Inferior parietal cortex (tissue), 1 donor: ENCODE data around the gene GMEB1.
A peak's percentile ranks its signal among the peaks of the same experiment; 100 is the strongest.
"Not testable (repeated sequence)": the region's sequence is repeated elsewhere in the genome, so short reads cannot be mapped to it uniquely, and the experiment has no call there.

ENCODE experiments used
- DNase-seq: peaks from one replicate; pipeline ENCODE4 v3.0.0-alpha.2; 2016; ENCODE audit errors: extremely low spot score

Gene GMEB1

DNA sequence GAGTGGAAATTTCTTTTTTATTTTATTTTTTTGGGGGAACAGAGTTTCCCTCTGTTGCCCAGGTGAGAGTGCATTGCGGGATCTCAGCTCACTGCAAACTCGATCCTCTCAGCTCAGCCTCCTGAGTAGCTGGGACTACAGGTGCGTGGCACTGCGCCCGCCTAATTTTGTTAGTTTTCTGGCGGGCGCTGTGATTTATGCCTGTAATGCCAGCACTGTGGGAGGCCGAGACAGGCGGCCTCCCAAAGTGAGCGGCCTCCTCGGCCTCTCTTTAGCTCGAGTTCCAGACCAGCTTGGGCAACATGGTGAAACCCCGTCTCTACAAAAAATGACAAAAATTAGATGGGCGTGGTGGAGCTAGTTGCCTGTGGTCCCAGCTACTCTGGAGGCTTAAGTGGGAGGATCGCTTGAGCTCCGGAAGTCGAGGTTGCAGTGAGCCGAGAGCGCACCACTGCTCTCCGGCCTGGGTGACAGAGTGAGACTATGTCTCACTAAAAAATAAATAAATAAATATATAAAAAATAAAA is 2.7 kb downstream of the GMEB1 start:
- DNase-seq, result no peak

DNA sequence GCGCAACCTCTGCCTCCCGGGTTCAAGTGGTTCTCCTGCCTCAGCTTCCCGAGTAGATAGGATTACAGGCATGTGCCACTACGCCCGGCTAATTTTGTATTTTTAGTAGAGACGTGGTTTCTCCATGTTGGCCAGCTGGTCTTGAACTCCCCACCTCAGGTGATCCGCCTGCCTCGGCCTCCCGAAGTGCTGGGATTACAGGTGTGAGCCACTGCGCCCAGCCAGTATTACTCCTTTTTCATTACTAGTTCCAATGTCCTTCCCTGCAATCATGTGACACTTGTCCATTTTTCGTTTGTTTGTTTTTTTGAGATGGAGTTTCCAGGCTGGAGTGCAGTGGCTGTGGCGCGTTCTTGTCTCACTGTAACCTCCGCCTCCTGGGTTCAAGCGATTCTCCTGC is 4.4 kb downstream of the GMEB1 start:
- DNase-seq, result not testable (repeated sequence)

- no peak for DNase-seq
Measured at GRCh38 chr1:28675924-28676257, 7.3 kb downstream of the GMEB1 start.

GRCh38 chr1:28680151-28680550 is 11.6 kb downstream of the GMEB1 start:
- DNase-seq, result no peak

- DNase-seq, result no peak
Measured at GRCh38 chr1:28682840-28683239, 14.3 kb downstream of the GMEB1 start.

DNA sequence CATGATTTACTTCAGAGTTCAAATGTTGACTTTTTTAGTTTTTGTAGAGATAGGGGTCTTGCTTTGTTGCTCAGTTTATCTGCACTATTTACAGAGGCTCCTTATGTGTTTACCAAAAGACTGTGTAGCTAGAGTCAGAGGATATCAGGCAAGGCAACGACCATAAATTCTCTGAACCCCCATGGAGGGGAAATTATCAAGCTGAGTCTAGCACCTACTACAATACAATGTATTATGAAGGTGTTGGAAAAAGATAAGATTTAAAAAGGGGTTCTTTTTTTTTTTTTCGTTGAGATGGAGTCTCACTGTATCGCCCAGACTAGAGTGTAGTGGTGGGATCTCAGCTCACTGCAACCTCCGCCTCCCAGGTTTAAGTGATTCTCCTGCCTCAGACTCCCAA is 16.4 kb downstream of the GMEB1 start:
- no peak for DNase-seq

DNA sequence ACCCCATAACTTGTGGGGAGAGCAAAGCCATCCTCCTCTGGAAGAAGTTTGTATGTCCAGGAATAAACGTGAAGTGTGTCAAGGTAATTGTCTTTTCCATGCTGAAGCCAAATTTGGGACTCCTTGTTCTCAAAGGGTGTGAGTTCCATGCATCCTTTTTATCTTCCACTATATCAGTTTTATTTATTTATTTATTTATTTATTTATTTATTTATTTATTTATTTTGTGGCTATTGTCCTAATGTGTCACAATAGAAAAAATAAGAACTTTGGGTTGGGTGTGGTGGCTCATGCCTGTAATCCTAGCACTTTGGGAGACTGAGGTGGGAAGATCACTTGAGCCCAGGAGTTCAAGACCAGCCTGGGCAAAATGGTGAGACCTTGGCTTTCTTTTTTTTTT is 23.0 kb downstream of the GMEB1 start:
- DNase-seq, result not testable (repeated sequence)

- DNase-seq, result no peak
Measured at GRCh38 chr1:28703629-28704028, 35.0 kb downstream of the GMEB1 start.

DNA sequence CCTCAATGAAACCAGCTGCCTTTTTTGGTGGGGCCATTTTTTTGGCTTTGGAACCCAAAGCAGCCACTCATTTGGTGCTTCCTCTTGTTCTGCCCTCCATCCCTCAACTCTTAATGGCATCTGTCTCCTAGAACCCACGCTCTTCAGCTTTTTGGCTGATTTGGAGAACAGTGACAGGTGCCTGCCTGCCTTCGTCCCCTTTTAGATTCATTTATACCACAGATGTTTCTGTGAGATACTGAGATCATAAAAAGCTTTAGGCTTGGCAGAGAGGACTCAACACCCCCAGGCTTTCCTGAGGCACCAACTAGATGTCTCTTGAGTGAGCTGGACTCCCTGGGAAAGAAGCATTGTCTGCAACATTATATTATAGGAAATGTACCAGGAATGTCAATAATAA is 47.8 kb downstream of the GMEB1 start:
- DNase-seq, result peak; percentile 29

GRCh38 chr1:28718166-28718565 is 49.6 kb downstream of the GMEB1 start:
- no peak for DNase-seq

DNA sequence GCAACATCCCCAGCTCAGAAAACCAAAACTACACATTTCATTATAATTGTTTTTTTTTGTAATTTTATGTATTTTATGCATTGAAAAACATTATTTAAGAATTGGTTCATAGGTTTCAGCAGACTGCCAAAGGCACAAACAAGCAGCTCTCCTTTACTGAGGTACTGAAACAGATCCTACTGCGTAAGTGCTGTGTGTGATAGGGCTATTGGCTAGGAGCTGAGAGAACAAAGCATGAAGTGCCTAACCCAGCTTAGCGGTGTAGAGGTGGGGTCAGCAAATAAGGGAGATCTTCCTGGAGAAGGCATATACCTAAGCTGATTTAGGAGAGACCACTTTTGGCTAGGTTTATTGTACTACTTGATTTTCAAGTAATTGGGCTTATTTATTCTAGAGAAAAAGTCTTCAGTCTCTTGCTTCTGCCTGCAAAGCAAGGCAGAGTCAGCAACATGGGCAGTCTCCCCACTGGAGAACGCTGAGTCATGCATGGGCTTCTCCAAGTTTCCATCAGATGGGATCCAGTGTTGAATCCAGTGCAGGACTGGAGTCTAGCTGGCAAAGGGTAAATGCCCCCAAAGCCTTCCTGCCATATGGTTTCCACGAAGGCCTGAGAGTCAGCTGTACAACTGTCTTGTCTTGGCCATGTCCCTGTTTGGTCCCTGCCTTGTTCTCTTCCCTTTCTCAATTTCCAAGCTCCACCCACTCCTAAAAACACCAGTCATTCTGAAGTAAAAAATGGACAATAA is 50.2 kb downstream of the GMEB1 start:
- peak; percentile 38 for DNase-seq

DNA sequence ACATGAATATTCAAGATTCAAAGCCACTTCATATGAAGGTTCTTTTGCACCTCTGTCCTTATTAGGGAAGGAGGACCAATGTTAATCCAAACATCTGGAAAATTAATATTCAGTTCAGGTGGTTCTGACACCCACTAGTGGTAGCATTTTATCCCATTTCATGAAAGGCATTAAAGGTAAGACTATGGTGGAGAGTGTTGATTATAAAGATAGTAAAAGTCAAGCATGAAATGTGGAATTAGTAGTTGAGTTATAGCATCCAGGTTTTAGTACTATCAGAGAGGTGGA is 50.7 kb downstream of the GMEB1 start:
- no peak for DNase-seq

DNA sequence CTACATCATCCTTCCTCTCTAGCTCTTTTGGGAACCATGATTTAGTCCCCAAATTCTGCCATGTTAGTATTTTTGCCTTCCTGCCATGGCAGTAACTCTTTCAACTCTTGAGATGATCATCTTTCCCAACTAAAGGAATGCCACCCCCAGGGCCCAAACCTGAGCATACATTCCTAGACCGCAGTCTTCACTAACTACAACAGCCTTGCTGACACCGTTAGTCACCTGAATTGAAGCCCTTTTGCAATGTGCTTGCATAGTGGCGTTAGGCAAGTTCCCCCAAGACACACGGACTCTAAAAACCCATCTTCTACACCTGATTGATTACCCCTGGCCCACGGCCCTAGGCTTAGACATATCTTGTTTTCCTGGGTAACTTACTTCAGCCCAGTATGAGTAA is 51.8 kb downstream of the GMEB1 start:
- no peak for DNase-seq

- not testable (repeated sequence) for DNase-seq
Measured at GRCh38 chr1:28721927-28722326, 53.3 kb downstream of the GMEB1 start.

DNA sequence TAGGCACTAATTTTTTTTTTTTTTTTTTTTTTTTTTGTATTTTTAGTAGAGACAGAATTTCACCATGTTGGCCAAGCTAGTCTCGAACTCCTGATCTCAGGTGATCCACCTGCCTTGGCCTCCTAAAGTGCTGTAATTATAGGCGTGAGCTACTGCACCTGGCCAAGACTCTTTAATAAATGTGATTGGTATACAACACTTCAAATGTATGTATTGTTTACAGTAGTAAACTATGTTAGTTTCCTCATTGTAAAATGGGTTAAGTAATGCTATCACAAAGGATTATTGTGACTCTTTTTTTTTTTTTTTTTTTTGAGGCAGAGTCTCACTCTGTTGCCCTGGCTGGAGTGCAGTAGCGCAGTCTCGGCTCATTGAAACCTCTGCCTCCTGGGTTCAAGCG is 56.8 kb downstream of the GMEB1 start:
- not testable (repeated sequence) for DNase-seq

DNA sequence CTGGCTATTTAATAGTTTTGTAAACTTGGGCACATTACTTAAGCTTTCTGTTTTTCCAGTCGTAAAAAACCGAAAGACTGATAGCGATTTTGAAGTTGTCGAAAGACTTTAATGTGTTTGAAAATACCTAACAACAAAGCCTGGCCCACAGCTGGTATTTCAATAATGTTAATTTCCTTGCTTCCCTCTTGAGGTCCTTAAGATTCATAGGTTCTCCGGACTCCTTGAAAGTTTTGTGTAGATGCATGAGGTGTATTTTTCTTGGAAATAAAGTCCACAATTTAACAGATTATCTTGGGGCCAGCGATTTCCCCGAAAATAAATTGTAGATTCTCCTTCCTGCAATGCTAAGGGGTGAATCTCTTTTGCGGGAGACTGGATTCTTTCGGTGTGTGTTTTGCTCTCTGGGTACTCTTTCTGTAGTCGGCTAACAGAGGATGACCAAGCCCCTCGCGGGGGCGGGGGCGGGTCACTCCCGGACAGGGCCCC is 67.4 kb downstream of the GMEB1 start:
- DNase-seq, result no peak

GRCh38 chr1:28736450-28737306 is 68.1 kb downstream of the GMEB1 start, which contains the start of gene YTHDF2:
YTHDF2 (plus strand) TSS chr1:28736940; CDS start chr1:28737121, 181 bp downstream.
- peak; percentile 94 for DNase-seq

- DNase-seq, result no peak
Measured at GRCh38 chr1:28737307-28738132, 68.9 kb downstream of the GMEB1 start.

- no peak for DNase-seq
Measured at GRCh38 chr1:28740118-28740517, 71.5 kb downstream of the GMEB1 start.

DNA sequence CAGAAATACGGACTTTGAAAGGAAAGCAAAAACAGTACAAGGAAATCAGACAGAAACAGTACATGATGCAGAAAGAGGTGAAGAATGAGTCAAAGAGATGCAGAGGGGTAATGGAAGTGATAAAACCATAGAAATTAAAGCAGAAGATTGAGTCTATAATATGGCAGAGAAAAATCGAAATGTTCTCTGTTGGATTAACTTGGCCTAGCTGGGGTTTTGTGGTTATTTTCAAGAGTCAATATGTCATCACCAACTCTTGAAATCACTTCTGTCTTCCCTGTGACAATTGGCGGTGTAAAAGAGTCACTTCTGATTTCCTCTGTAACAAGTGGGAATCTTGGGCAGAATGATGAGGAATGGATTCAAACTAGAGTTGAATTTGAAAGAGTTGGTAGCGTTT is 75.6 kb downstream of the GMEB1 start:
- DNase-seq, result no peak

- no peak for DNase-seq
Measured at GRCh38 chr1:28745653-28746173, 77.1 kb downstream of the GMEB1 start.

DNA sequence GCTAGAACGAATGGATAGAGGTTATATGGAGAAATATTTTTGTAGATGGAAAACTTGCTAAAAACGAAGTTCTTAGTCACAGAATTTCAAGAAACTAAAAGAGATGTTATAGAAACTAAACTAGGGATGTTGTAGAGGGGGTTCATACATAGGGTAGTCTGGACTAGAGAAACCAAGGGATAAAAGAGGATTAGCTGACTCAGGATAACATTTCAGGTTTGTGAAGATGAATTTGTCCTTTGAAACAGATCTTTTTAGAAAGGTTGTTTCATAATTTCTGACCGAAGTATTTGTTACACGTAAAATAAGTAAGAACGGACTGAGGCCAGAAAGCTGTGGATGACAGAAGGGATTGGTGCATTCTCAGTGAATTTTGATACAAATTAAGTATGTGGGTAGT is 81.7 kb downstream of the GMEB1 start:
- no peak for DNase-seq
